ENCODE data around the gene ATP9A. TPM values are rescaled to one million over a fixed set of nuclear protein-coding genes. Genes with fewer than 3 reads are reported as not detected.

The ATP9A gene
- total RNA-seq, 2 donors from 2014 or later: 19.5 to 23.4 TPM

DNA sequence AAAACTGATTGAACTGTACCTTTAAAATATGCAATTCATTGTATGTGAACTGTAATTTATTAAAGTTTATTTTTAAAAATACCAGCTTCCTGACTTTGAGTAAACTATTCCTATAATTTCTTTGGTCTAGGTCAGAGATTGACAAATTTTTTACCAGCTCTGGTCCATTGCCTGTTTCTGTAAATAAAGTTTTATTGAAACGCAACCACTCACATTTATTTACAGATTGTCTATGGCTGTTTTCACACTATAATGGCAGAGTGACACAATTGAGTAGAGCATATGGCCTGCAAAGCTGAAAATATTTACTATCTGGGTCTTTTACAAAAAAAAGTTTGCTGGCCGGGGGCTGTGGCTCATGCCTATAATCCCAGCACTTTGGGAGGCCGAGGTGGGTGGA is 192.7 kb downstream of the ATP9A start:
- Histone ChIP-seq H3K27ac (no peak overlapping the region), H3K27me3 (no peaks in the 10 kb centered on the region), H3K9me3 (peaks cover 0 to 9% of the 10 kb centered on the region in 2 donors), H3K4me3 (no peak overlapping the region), H3K36me3 (no peaks in the 10 kb centered on the region), H3K4me1 (peaks cover 6 to 20% of the 10 kb centered on the region in 2 donors)
- no peak for DNase-seq (ENCODE audit: low spot score)
- no peak for TF ChIP-seq CTCF (IDR thresholded peaks at IDR 0.05)

- no peak for DNase-seq (ENCODE audit: low spot score)
- Histone ChIP-seq H3K27me3 (no peaks in the 10 kb centered on the region), H3K4me1 (peaks cover 6 to 26% of the 10 kb centered on the region in 2 donors), H3K36me3 (no peaks in the 10 kb centered on the region), H3K9me3 (peaks cover 0 to 9% of the 10 kb centered on the region in 2 donors), H3K4me3 (no peak overlapping the region), H3K27ac (no peak overlapping the region)
- no peak for TF ChIP-seq CTCF (IDR thresholded peaks at IDR 0.05)
Measured at GRCh38 chr20:51574248-51575033, 193.7 kb downstream of the ATP9A start.

DNA sequence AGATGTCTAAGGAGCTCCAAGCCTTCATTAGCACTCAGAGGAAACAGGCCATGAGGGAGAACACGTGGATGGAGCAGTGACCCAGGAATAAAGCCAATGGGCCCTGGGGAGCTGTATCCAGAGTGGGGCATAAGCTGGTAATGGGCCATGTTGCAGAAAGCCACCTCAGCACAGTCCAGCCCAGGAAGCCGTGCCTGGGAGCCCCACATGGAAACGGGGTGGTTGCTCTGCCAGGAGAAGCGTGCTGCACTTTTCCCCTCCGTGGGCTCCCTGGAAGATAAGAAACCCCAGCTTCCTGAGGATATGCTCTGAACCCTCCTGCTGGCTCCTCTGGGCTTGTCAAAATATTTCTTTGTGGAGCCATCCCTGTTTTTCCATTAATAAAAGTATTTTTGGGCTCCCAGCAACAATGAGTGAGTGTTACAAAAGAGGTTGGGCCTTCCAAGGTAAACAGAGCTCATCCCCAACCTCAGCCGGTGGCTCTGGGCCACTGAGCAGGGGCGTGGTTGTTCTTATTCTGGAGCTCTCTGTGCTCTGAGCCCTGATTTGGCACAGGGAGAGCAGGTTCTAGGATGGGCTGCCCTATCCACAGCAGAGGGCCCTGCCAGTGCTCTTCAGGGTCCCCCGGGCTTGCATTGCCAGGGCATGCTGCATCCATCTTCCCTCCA is 194.5 kb downstream of the ATP9A start:
- Histone ChIP-seq H3K36me3 (no peaks in the 10 kb centered on the region), H3K4me3 (no peak overlapping the region), H3K27ac (no peak overlapping the region), H3K27me3 (no peaks in the 10 kb centered on the region), H3K4me1 (peaks cover 6 to 26% of the 10 kb centered on the region in 2 donors), H3K9me3 (peaks cover 0 to 9% of the 10 kb centered on the region in 2 donors)
- DNase-seq (ENCODE audit: low spot score): peak; percentile 69
- TF ChIP-seq CTCF (IDR thresholded peaks at IDR 0.05): no peak

GRCh38 chr20:51571460-51571794 is 196.8 kb downstream of the ATP9A start:
- peaks cover 6 to 26% of the 10 kb centered on the region in 2 donors for H3K4me1 ChIP-seq
- TF ChIP-seq CTCF (IDR thresholded peaks at IDR 0.05): no peak
- no peaks in the 10 kb centered on the region for H3K27me3 ChIP-seq
- peak overlapping the region in 1 of 2 donors; percentile 12 for H3K4me3 ChIP-seq
- H3K27ac ChIP-seq: peak overlapping the region; percentile 81 to 85
- no peak for DNase-seq (ENCODE audit: low spot score)
- H3K9me3 ChIP-seq: peaks cover 0 to 9% of the 10 kb centered on the region in 2 donors
- no peaks in the 10 kb centered on the region for H3K36me3 ChIP-seq

DNA sequence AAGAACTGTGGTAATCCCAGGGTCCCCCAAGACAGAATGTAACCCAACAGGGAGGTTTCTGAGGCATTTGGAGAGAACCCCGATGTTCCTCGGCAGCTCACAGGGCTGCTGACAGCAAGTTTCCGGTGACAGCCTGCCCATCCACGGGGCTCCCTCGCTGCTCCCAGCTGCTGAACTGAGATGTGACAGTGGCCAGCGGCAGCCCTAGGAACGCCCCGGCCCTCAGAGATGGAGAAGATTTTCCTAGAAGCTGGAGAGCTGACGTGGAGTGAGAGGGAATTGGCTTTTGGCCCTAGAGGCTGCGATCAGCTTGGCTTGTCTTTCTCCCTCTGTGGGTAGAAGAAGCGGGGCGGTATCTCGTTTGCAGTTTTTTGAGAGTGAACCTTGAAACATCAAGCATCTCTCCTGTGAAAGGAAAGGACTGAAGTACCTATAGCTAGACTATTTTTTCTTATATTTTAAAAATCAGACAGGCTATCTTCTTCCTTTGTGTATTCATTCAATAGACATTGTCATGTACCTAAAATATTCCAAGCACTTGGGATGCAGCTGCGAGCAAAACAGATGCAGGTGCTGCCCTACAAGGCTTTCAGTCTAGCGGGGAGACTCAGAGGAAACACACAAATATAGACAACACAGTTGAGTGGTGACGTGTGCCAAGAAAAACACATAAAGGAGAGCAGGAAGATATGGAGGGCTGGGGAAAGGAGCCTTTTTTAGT is 197.3 kb downstream of the ATP9A start:
- Histone ChIP-seq H3K4me3 (peak overlapping the region; percentile 2 to 12), H3K27me3 (no peaks in the 10 kb centered on the region)
- peak; percentile 83 for DNase-seq (ENCODE audit: low spot score)

More for the DNA sequence above, 197.3 kb downstream of the ATP9A start:
- Histone ChIP-seq H3K27ac (peak overlapping the region; percentile 81 to 85), H3K36me3 (no peaks in the 10 kb centered on the region), H3K4me1 (peaks cover 6 to 29% of the 10 kb centered on the region in 2 donors), H3K9me3 (peaks cover 0 to 9% of the 10 kb centered on the region in 2 donors)
- TF ChIP-seq CTCF (IDR thresholded peaks at IDR 0.05): no peak

Data from right atrium auricular region (tissue), 2 donors.